HFFc6 (cell line): Measurements from ENCODE around the gene KCTD7. TPM values are rescaled to one million over a fixed set of nuclear protein-coding genes. Genes with fewer than 3 reads are reported as not detected.
"Not testable (repeated sequence)": the region's sequence is repeated elsewhere in the genome, so short reads cannot be mapped to it uniquely, and the experiment has no call there.

Source experiments
- DNase-seq: peaks from one replicate; pipeline ENCODE4 v3.0.0-alpha.2; 2018
- H3K27ac Mint-ChIP-seq: 2 replicates; pipeline ENCODE4 v1.8.0; 2020; ENCODE audit warnings: mild to moderate bottlenecking, mixed read lengths
- H3K27me3 Mint-ChIP-seq: 2 replicates; pipeline ENCODE4 v1.8.0; 2021; ENCODE audit warnings: mild to moderate bottlenecking, moderate library complexity, mixed read lengths; ENCODE audit not compliant: insufficient read depth
- H3K36me3 Mint-ChIP-seq: 2 replicates; pipeline ENCODE4 v1.8.0; 2021; ENCODE audit warnings: low read depth, mixed read lengths
- H3K4me1 Mint-ChIP-seq: 2 replicates; pipeline ENCODE4 v1.8.0; 2020; ENCODE audit warnings: low read depth, mixed read lengths
- H3K4me3 Mint-ChIP-seq: 2 replicates; pipeline ENCODE4 v1.8.0; 2020; ENCODE audit warnings: mild to moderate bottlenecking, moderate library complexity, mixed read lengths
- H3K9me3 Mint-ChIP-seq: 2 replicates; pipeline ENCODE4 v1.8.0; 2020; ENCODE audit warnings: mild to moderate bottlenecking, mixed read lengths
- total RNA-seq, 6 experiments: library from RNA; stranded (reverse); fragmentation: NEBNext Ultra II Directional; extraction: Animal tissue kit (Norgen Biotek cat#: 25700); gene quantifications; 2 replicates in 1 of 6; 3 replicates in 5 of 6; pipeline ENCODE4 v1.2.3, GENCODE V29; 2021
- TF ChIP-seq, protein P1 (sequence below): fragments of 200-600 bp; sonication (generic); IDR thresholded peaks from 2 replicates; pipeline ENCODE4 v1.5.0; 2021; ENCODE audit warnings: antibody characterized with exemption, mild to moderate bottlenecking

Gene KCTD7
- total RNA-seq, 6 experiments from 2014 or later = 8.2 to 11.8 (median 10.1) TPM

DNA sequence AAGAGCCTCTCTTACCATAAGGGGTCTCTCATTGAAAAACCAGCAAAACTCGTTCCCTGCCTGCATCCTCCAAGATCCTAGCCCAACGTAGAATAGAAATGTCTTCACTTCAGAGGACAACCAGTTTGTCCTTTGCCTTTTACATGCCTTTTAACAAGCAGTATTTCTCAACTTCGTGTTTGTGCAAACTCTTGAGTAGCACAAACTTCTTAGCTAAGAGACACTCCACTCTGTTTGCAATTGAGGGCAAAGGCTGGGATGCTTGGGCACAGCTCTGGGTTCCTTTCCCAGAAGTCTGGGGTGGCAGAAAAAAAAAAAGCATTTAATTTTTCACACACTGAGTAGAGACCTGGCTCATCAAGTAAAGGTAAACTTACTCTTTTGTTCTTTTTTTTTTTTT is 19.5 kb upstream of the KCTD7 start:
- TF ChIP-seq, protein P1, sequence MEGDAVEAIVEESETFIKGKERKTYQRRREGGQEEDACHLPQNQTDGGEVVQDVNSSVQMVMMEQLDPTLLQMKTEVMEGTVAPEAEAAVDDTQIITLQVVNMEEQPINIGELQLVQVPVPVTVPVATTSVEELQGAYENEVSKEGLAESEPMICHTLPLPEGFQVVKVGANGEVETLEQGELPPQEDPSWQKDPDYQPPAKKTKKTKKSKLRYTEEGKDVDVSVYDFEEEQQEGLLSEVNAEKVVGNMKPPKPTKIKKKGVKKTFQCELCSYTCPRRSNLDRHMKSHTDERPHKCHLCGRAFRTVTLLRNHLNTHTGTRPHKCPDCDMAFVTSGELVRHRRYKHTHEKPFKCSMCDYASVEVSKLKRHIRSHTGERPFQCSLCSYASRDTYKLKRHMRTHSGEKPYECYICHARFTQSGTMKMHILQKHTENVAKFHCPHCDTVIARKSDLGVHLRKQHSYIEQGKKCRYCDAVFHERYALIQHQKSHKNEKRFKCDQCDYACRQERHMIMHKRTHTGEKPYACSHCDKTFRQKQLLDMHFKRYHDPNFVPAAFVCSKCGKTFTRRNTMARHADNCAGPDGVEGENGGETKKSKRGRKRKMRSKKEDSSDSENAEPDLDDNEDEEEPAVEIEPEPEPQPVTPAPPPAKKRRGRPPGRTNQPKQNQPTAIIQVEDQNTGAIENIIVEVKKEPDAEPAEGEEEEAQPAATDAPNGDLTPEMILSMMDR = no peak
- Mint-ChIP-seq H3K27me3 (peaks cover 1% of the 10 kb centered on the region; the same call in 1 of the 2 replicates), H3K36me3 (no peaks in the 10 kb centered on the region), H3K4me3 (no peak overlapping the region), H3K27ac (no peak overlapping the region), H3K4me1 (no peaks in the 10 kb centered on the region), H3K9me3 (no peaks in the 10 kb centered on the region)
- DNase-seq = no peak

DNA sequence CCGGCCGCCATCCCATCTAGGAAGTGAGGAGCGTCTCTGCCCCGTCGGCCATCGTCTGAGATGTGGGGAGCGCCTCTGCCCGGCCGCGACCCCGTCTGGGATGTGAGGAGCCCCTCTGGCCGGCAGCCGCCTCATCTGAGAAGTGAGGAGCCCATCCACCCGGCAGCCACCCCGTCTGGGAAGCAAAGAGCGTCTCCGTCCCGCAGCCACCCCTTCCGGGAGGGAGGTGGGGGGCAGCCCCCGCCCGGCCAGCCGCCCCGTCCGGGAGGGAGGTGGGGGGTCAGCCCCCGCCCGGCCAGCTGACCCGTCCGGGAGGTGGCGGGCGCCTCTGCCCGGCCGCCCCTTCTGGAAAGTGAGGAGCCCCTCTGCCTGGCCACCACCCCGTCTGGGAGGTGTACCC is 14.1 kb upstream of the KCTD7 start:
- not testable (repeated sequence) for H3K27me3 Mint-ChIP-seq, H3K27ac Mint-ChIP-seq, H3K4me3 Mint-ChIP-seq, DNase-seq, H3K9me3 Mint-ChIP-seq, H3K4me1 Mint-ChIP-seq, H3K36me3 Mint-ChIP-seq

DNA sequence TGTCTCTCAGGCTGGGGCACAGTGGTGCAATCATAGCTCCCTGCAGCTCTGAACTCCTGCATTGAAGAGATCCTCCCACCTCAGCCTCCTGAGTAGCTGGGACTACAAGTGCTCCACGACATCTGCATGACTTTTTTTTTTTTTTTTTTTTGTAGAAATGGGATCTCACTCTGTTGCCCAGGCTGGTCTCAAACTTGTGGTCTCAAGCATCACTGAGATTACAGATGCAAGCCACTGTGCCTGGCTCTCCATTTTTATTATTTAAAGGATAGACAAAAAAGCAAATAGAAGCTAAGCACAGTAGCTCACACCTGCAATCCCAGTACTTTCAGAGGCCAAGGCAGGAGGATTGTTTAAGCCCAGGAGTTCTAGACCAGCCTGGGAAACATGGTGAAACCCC is 13.0 kb upstream of the KCTD7 start:
- Mint-ChIP-seq H3K9me3 (no peaks in the 10 kb centered on the region), H3K27me3 (0 out of 2 replicates have a peak, but pooled peaks cover 2% of the 10 kb centered on the region), H3K36me3 (no peaks in the 10 kb centered on the region), H3K27ac (no peak overlapping the region), H3K4me3 (no peak overlapping the region), H3K4me1 (peaks cover 8% of the 10 kb centered on the region)
- TF ChIP-seq, protein P1 = no peak
- no peak for DNase-seq

DNA sequence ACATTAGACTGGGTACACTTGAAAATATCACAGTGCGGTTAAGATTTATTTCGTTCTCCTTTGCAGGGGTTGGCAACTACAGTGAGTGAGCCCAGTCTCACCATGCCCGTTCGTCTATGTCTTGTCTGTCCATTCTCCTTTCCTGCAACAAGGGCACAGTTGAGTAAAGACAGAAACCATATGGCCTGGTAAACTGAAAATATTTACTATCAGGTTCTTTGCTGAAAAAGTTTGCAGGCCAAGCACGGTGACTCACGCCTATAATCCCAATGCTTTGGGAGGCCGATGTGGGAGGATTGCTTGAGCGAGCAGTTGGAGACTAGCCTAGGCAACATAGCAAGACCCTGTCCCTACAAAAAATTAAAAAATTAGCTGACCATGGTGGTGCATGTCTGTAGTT is 11.4 kb upstream of the KCTD7 start:
- Mint-ChIP-seq H3K4me1 (peaks cover 8% of the 10 kb centered on the region), H3K4me3 (no peak overlapping the region), H3K27me3 (0 out of 2 replicates have a peak, but pooled peaks cover 2% of the 10 kb centered on the region), H3K27ac (no peak overlapping the region), H3K36me3 (no peaks in the 10 kb centered on the region), H3K9me3 (no peaks in the 10 kb centered on the region)
- TF ChIP-seq, protein P1 = no peak
- no peak for DNase-seq

DNA sequence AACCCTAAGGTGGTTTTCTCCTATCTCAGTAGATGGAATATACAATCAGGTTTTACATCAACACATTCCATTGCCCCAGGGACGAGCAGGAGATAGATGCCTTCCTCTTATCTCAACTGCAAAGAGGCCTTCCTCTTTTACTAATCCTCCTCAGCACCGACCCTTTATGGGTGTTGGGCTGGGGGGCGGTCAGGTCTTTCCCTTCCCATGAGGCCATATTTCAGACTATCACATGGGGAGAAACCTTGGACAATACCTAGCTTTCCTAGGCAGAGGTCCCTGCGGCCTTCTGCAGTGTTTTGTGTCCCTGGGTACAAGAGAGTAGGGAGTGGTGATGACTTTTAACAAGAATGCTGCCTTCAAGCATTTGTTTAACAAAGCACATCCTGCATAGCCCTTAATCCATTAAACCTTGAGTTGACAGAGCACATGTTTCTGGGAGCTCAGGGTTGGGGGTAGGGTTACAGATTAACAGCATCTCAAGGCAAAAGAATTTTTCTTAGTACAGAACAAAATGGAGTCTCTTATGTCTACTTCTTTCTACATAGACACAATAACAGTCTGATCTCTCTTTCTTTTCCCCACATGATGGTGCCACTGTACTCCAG is 9.2 kb upstream of the KCTD7 start:
- not testable (repeated sequence) for H3K9me3 Mint-ChIP-seq

DNA sequence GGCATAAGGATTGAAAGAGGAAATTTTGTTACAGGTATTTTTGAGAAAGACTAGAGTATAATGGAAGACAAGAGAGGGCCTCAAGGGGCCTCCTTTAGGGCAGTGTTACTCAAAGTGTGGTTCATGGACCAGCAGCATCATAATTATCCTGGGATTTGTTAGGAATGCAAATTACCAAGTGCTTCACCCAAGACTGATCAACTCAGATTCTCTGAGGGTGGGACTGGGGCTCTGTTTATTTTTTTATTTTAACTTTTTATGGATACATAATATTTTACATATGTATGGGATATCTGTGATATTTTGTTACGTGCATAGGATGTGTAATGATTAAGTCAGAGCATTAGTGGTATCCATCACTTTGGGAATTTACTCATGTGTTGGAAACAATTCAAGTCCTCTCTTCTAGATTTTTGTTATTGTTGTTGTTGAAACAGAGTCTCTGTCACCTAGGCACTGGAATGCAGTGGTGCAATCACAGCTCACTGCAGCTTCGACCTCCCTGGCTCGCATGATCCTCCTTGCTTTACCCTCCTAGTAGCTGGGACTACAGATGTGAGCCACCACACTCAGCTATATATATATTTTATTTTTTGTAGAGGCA is 2.2 kb upstream of the KCTD7 start:
- Mint-ChIP-seq H3K9me3 (no peaks in the 10 kb centered on the region; the same call in 1 of the 2 replicates), H3K36me3 (peaks cover 11% of the 10 kb centered on the region; the same call in 1 of the 2 replicates), H3K4me3 (0 out of 2 replicates have a peak overlapping the region, but pooled peaks have one; percentile 73), H3K4me1 (peaks cover 39% of the 10 kb centered on the region), H3K27me3 (peaks cover 2% of the 10 kb centered on the region), H3K27ac (peak overlapping the region; percentile 77)
- TF ChIP-seq, protein P1 = no peak
- peak; percentile 79 for DNase-seq

More for the DNA sequence above, 9.2 kb upstream of the KCTD7 start:
- H3K4me1 Mint-ChIP-seq, H3K27me3 Mint-ChIP-seq, H3K36me3 Mint-ChIP-seq, H3K4me3 Mint-ChIP-seq: not testable (repeated sequence)
- peak; percentile 19 for DNase-seq
- H3K27ac Mint-ChIP-seq = peak overlapping the region; percentile 31; the same call in 1 of the 2 replicates
